Coronary artery (tissue), 2 donors: ENCODE data around the gene LIMD2.

Experiments used
- DNase-seq: peaks from one replicate; pipeline ENCODE4 v3.0.0-alpha.2; 2017; ENCODE audit warnings: low spot score
- H3K27ac ChIP-seq, 2 donors: fragments of 200-600 bp; sonication (generic); one replicate each; pipeline ENCODE4 v1.5.1; 2016 to 2019
- H3K4me3 ChIP-seq: fragments of 200-600 bp; sonication (generic); 2 replicates; pipeline ENCODE4 v1.5.1; 2016; ENCODE audit warnings: mild to moderate bottlenecking, moderate library complexity
- CTCF ChIP-seq: fragments of 200-600 bp; sonication (generic); IDR thresholded peaks from one replicate; pipeline ENCODE4 v1.5.1; 2019; ENCODE audit warnings: antibody characterized with exemption

LIMD2 gene

GRCh38 chr17:63647936-63648335 lies 52.0 kb downstream of the LIMD2 start:
- no peak for DNase-seq
- no peak for TF ChIP-seq CTCF
- H3K4me3 ChIP-seq = no peak overlapping the region
- H3K27ac ChIP-seq = no peak overlapping the region

GRCh38 chr17:63647065-63647725 lies 52.7 kb downstream of the LIMD2 start:
- TF ChIP-seq CTCF = no peak
- no peak overlapping the region for H3K27ac ChIP-seq
- DNase-seq = no peak
- H3K4me3 ChIP-seq = no peak overlapping the region

- no peak overlapping the region for H3K4me3 ChIP-seq
- no peak for TF ChIP-seq CTCF
- H3K27ac ChIP-seq = peak overlapping the region in 1 of 2 donors; percentile 63
- no peak for DNase-seq
Measured at GRCh38 chr17:63646488-63646806, 53.5 kb downstream of the LIMD2 start.
